ENCODE measurements around the gene CFAP161. TPM values are rescaled to one million over a fixed set of nuclear protein-coding genes. Genes with fewer than 3 reads are reported as not detected.
A peak's percentile ranks its signal among the peaks of the same experiment; 100 is the strongest.
"Not testable (repeated sequence)": the region's sequence is repeated elsewhere in the genome, so short reads cannot be mapped to it uniquely, and the experiment has no call there.

Gene CFAP161
- total RNA-seq, 3 donors from 2014 or later = 0.66 to 1.0 TPM; not detected in 1

DNA sequence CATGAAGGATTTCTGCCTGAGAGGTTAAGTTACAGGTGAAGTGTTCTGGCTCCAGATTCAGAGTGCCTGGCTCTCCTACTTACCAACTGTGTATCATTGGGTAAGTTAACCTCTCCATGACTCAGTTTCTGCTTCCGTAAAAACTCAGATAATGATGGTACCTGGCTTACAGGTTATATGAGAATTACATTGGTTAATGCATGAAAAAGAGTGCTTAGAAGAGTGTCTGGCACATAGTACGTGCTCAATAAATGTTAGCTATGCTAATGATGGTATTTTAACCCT, 23.8 kb downstream of the CFAP161 start:
- DNase-seq (ENCODE audit: low spot score in 2 of 2) = no peak
- Histone ChIP-seq H3K27me3 (no peaks in the 10 kb centered on the region), H3K27ac (peak overlapping the region; percentile 33 to 54), H3K4me3 (no peak overlapping the region), H3K9me3 (no peaks in the 10 kb centered on the region), H3K4me1 (peaks cover 0 to 4% of the 10 kb centered on the region in 2 donors), H3K36me3 (no peaks in the 10 kb centered on the region)
- TF ChIP-seq, protein P1, sequence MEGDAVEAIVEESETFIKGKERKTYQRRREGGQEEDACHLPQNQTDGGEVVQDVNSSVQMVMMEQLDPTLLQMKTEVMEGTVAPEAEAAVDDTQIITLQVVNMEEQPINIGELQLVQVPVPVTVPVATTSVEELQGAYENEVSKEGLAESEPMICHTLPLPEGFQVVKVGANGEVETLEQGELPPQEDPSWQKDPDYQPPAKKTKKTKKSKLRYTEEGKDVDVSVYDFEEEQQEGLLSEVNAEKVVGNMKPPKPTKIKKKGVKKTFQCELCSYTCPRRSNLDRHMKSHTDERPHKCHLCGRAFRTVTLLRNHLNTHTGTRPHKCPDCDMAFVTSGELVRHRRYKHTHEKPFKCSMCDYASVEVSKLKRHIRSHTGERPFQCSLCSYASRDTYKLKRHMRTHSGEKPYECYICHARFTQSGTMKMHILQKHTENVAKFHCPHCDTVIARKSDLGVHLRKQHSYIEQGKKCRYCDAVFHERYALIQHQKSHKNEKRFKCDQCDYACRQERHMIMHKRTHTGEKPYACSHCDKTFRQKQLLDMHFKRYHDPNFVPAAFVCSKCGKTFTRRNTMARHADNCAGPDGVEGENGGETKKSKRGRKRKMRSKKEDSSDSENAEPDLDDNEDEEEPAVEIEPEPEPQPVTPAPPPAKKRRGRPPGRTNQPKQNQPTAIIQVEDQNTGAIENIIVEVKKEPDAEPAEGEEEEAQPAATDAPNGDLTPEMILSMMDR (IDR thresholded peaks at IDR 0.05) = no peak
- TF ChIP-seq POLR2AphosphoS5 (IDR thresholded peaks at IDR 0.05) (no peak), POLR2A (IDR thresholded peaks at IDR 0.05) (no peak)
- intact Hi-C loops (cut with DNase I; ENCODE audit: low total_unique reads) = no loop called here

DNA sequence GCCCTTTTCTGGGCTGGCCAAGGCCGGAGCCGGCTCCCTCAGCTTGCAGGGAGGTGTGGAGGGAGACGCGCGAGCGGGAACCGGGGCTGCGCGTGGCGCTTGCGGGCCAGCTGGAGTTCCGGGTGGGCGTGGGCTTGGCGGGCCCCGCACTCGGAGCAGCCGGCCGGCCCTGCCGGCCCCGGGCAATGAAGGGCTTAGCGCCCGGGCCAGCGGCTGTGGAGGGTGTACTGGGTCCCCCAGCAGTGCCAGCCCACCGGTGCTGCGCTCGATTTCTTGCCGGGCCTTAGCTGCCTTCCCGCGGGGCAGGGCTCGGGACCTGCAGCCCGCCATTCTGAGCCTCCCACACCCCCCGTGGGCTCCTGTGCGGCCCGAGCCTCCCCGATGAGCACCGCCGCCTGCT, 24.5 kb downstream of the CFAP161 start:
- H3K27ac ChIP-seq; intact Hi-C loops (cut with DNase I; ENCODE audit: low total_unique reads): not testable (repeated sequence)

DNA sequence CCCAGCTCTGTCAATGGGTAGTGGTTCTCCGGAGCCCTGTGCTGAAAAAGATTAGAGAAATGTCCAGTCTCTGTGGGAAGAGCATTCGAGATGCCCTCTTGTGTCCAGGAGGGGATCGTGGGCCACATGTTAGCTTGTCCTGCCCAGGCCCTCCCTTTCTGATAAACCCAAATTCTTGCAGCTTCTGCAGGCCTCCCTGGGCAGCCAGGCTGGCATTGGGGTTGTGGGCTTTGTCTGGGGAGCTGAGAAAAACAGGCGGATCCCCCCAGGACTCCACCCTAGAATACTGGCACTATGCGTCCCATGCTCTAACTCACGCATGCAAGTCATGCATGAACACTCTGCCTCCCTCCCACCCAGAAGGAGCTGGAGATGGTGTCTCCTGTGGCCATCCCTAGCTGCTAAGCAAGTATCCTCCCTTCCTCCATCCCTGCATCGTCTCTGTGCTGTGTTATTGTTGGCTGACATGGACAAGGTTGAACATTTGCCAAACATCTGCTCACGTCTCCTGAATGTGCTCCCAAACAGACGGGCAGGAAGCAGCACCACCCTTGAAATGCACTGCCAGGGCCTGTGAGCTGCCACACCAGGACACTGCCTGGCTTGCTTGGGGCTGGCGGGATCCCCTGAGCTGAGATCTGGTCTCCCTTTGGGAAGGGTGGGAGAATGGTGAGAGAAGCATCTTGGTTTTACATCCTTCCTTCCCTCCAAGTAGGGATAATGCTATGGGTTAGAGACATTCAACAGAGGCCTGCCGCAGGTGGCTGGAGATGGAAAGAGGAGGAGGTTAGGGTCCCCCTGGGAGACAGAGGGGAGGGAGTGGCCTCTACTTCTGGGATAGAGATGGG, 26.5 kb downstream of the CFAP161 start:
- peak in 1 of 3 donors; percentile 17 for TF ChIP-seq POLR2AphosphoS5 (IDR thresholded peaks at IDR 0.05)
- TF ChIP-seq, protein P1 (IDR thresholded peaks at IDR 0.05) = no peak
- Histone ChIP-seq H3K36me3 (no peaks in the 10 kb centered on the region), H3K9me3 (no peaks in the 10 kb centered on the region), H3K4me3 (no peak overlapping the region), H3K27me3 (no peaks in the 10 kb centered on the region), H3K4me1 (peaks cover 0 to 4% of the 10 kb centered on the region in 2 donors), H3K27ac (peak overlapping the region; percentile 33 to 84)
- intact Hi-C loops (cut with DNase I; ENCODE audit: low total_unique reads) = no loop called here
- peak in 1 of 2 donors; percentile 58 for DNase-seq (ENCODE audit: low spot score in 2 of 2)

More for the DNA sequence above, 24.5 kb downstream of the CFAP161 start:
- H3K4me1 ChIP-seq; H3K36me3 ChIP-seq; H3K4me3 ChIP-seq; DNase-seq (ENCODE audit: low spot score in 2 of 2); H3K9me3 ChIP-seq; H3K27me3 ChIP-seq: not testable (repeated sequence)

DNA sequence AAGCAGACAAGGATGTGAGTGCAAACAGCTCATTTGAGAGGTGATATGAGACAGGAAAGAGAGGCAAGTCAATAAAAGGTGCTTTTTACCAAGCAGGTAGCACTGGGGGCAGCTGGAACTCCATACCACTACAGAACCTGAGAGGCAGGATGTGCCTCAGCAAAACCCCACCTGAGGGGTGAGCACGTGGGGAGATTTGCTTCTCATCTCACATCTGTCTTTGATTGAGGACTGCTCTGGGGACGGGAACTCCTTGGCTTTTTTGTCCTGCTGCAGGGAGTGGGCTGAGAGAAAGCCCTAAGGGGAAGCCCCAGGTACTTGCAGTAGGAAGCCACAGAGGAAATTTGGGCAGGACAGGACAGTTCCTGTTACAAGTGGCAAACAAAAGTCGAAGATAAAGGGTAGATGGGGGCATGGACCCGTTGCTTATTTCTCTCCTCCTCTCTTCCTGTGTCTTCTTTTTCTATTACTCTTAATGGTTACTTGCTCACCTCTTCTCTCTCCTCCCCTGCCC, 27.1 kb downstream of the CFAP161 start:
- no peaks in the 10 kb centered on the region for H3K27me3 ChIP-seq
- no peak overlapping the region for H3K4me3 ChIP-seq
- no peaks in the 10 kb centered on the region for H3K36me3 ChIP-seq
- H3K4me1 ChIP-seq = peaks cover 0 to 4% of the 10 kb centered on the region in 2 donors
- peak overlapping the region; percentile 33 to 84 for H3K27ac ChIP-seq
- H3K9me3 ChIP-seq = no peaks in the 10 kb centered on the region
- intact Hi-C loops (cut with DNase I; ENCODE audit: low total_unique reads) = no loop called here
- TF ChIP-seq POLR2AphosphoS5 (IDR thresholded peaks at IDR 0.05) = no peak
- TF ChIP-seq, protein P1 (IDR thresholded peaks at IDR 0.05) = no peak
- TF ChIP-seq POLR2A (IDR thresholded peaks at IDR 0.05) = no peak
- DNase-seq (ENCODE audit: low spot score in 2 of 2) = no peak

DNA sequence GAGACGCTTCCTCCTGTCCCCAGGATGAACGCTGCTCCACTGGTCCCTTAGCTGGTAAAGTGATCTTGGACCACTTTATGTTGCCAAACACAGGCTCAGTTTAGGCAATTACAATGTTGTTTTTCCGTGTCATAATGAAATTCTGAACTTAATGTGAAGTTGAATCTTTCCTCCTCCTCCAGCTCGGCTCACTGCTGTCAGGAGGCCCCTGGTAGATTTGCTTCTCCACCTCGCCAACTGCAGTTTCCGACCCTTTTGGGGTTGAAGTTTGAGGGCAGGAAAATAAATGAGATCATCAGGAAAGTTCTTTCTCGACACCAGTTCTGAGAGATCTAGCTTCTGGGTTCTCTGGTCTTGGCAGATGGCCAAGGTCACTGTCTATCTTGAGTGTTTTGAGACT, 27.8 kb downstream of the CFAP161 start:
- TF ChIP-seq POLR2AphosphoS5 (IDR thresholded peaks at IDR 0.05) = no peak
- TF ChIP-seq POLR2A (IDR thresholded peaks at IDR 0.05) = no peak
- TF ChIP-seq, protein P1 (IDR thresholded peaks at IDR 0.05) = no peak
- intact Hi-C loops (cut with DNase I; ENCODE audit: low total_unique reads) = no loop called here
- Histone ChIP-seq H3K4me3 (no peak overlapping the region), H3K36me3 (no peaks in the 10 kb centered on the region), H3K9me3 (no peaks in the 10 kb centered on the region), H3K27me3 (no peaks in the 10 kb centered on the region), H3K27ac (peak overlapping the region in 1 of 2 donors; percentile 84), H3K4me1 (peaks cover 0 to 4% of the 10 kb centered on the region in 2 donors)
- no peak for DNase-seq (ENCODE audit: low spot score in 2 of 2)
